Astrocyte (in vitro differentiated cells and primary cell): ENCODE results near the gene WWP2.

ENCODE experiments used
- EZH2 ChIP-seq: IDR thresholded peaks from 2 replicates; pipeline ENCODE4 v1.6.1; 2012; ENCODE audit warnings: mild to moderate bottlenecking, low read length, inconsistent platforms; ENCODE audit not compliant: insufficient read depth
- TF ChIP-seq, protein P1 (sequence below): IDR thresholded peaks from 2 replicates; pipeline ENCODE4 v1.5.1; 2011; ENCODE audit warnings: low read depth, mild to moderate bottlenecking, inconsistent platforms, low read length, moderate library complexity; ENCODE audit not compliant: insufficient read depth

GRCh38 chr16:69885722-69886121, 123.6 kb downstream of the WWP2 start:
- TF ChIP-seq, protein P1, sequence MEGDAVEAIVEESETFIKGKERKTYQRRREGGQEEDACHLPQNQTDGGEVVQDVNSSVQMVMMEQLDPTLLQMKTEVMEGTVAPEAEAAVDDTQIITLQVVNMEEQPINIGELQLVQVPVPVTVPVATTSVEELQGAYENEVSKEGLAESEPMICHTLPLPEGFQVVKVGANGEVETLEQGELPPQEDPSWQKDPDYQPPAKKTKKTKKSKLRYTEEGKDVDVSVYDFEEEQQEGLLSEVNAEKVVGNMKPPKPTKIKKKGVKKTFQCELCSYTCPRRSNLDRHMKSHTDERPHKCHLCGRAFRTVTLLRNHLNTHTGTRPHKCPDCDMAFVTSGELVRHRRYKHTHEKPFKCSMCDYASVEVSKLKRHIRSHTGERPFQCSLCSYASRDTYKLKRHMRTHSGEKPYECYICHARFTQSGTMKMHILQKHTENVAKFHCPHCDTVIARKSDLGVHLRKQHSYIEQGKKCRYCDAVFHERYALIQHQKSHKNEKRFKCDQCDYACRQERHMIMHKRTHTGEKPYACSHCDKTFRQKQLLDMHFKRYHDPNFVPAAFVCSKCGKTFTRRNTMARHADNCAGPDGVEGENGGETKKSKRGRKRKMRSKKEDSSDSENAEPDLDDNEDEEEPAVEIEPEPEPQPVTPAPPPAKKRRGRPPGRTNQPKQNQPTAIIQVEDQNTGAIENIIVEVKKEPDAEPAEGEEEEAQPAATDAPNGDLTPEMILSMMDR = no peak
- no peak for TF ChIP-seq EZH2
